ENCODE data around the gene MAML1. TPM values are rescaled to one million over a fixed set of nuclear protein-coding genes. Genes with fewer than 3 reads are reported as not detected.

MAML1 gene
- total and polyA plus RNA-seq, 10 of the 15 experiments (the other 5 are each of a cell fraction or from before 2014, with no cell fraction given) = 0.42 to 23.9 (median 7.3) TPM

- TF ChIP-seq, protein P1, sequence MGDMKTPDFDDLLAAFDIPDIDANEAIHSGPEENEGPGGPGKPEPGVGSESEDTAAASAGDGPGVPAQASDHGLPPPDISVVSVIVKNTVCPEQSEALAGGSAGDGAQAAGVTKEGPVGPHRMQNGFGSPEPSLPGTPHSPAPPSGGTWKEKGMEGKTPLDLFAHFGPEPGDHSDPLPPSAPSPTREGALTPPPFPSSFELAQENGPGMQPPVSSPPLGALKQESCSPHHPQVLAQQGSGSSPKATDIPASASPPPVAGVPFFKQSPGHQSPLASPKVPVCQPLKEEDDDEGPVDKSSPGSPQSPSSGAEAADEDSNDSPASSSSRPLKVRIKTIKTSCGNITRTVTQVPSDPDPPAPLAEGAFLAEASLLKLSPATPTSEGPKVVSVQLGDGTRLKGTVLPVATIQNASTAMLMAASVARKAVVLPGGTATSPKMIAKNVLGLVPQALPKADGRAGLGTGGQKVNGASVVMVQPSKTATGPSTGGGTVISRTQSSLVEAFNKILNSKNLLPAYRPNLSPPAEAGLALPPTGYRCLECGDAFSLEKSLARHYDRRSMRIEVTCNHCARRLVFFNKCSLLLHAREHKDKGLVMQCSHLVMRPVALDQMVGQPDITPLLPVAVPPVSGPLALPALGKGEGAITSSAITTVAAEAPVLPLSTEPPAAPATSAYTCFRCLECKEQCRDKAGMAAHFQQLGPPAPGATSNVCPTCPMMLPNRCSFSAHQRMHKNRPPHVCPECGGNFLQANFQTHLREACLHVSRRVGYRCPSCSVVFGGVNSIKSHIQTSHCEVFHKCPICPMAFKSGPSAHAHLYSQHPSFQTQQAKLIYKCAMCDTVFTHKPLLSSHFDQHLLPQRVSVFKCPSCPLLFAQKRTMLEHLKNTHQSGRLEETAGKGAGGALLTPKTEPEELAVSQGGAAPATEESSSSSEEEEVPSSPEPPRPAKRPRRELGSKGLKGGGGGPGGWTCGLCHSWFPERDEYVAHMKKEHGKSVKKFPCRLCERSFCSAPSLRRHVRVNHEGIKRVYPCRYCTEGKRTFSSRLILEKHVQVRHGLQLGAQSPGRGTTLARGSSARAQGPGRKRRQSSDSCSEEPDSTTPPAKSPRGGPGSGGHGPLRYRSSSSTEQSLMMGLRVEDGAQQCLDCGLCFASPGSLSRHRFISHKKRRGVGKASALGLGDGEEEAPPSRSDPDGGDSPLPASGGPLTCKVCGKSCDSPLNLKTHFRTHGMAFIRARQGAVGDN (IDR thresholded peaks at IDR 0.05) = peak; percentile 27; the same call in 1 of the 2 replicates
- TF ChIP-seq CHD4 (IDR thresholded peaks at IDR 0.05) = no peak
- 0 out of 2 replicates have a peak, but pooled peaks have one; percentile 27 for TF ChIP-seq PAX5 (IDR thresholded peaks at IDR 0.05; ENCODE audit: borderline replicate concordance, low read depth, low read length)
- TF ChIP-seq BACH1 (IDR thresholded peaks at IDR 0.05; ENCODE audit: borderline replicate concordance) = peak; percentile 40; the same call in 1 of the 2 replicates
- no peak for TF ChIP-seq ZNF622 (IDR thresholded peaks at IDR 0.05)
- no peak for TF ChIP-seq RBBP5 (conservative IDR thresholded peaks at IDR 0.05)
- 0 out of 2 replicates have a peak, but pooled peaks have one; percentile 32 for TF ChIP-seq LARP7 (IDR thresholded peaks at IDR 0.05)
- TF ChIP-seq RELA (IDR thresholded peaks at IDR 0.05; ENCODE audit: borderline replicate concordance, partially characterized antibody) = no peak
- 0 out of 3 replicates have a peak, but pooled peaks have one; percentile 20 for TF ChIP-seq POU2F2 (IDR thresholded peaks at IDR 0.05; ENCODE audit: borderline replicate concordance, low read depth, low read length)
- no peak; the same call in none of the 2 replicates for TF ChIP-seq SIN3A (IDR thresholded peaks at IDR 0.05; ENCODE audit: low read depth, low read length)
- TF ChIP-seq, protein P2, sequence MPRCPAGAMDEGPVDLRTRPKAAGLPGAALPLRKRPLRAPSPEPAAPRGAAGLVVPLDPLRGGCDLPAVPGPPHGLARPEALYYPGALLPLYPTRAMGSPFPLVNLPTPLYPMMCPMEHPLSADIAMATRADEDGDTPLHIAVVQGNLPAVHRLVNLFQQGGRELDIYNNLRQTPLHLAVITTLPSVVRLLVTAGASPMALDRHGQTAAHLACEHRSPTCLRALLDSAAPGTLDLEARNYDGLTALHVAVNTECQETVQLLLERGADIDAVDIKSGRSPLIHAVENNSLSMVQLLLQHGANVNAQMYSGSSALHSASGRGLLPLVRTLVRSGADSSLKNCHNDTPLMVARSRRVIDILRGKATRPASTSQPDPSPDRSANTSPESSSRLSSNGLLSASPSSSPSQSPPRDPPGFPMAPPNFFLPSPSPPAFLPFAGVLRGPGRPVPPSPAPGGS (IDR thresholded peaks at IDR 0.05; ENCODE audit: borderline replicate concordance, insufficient read depth, low read depth, low read length, poor library complexity, severe bottlenecking) = peak; percentile 4
- no peak for TF ChIP-seq JUNB (IDR thresholded peaks at IDR 0.05)
- no peak for TF ChIP-seq RELB (IDR thresholded peaks at IDR 0.05; ENCODE audit: low read depth)
- TF ChIP-seq POLR2A (IDR thresholded peaks at IDR 0.05; ENCODE audit: low read depth, low read length) = peak; percentile 75
- TF ChIP-seq TAF1 (IDR thresholded peaks at IDR 0.05; ENCODE audit: borderline replicate concordance, low read depth, low read length) = peak; percentile 64; the same call in 1 of the 2 replicates
These were observed 73.8 kb downstream of the MAML1 start, which contains the start of gene MGAT4B (continued) for GRCh38 chr5:179806250-179807048.
